Erythroblast (primary cell): Measurements from ENCODE around the gene RNF19B.

Experiments
- GATA1 ChIP-seq: IDR thresholded peaks from 2 replicates; pipeline ENCODE4 v1.6.1; 2011; ENCODE audit warnings: low read depth, mild to moderate bottlenecking, control low read depth, low read length, moderate library complexity
- POLR2A ChIP-seq: IDR thresholded peaks from 2 replicates; pipeline ENCODE4 v1.6.1; 2011; ENCODE audit warnings: mild to moderate bottlenecking, low read length

DNA sequence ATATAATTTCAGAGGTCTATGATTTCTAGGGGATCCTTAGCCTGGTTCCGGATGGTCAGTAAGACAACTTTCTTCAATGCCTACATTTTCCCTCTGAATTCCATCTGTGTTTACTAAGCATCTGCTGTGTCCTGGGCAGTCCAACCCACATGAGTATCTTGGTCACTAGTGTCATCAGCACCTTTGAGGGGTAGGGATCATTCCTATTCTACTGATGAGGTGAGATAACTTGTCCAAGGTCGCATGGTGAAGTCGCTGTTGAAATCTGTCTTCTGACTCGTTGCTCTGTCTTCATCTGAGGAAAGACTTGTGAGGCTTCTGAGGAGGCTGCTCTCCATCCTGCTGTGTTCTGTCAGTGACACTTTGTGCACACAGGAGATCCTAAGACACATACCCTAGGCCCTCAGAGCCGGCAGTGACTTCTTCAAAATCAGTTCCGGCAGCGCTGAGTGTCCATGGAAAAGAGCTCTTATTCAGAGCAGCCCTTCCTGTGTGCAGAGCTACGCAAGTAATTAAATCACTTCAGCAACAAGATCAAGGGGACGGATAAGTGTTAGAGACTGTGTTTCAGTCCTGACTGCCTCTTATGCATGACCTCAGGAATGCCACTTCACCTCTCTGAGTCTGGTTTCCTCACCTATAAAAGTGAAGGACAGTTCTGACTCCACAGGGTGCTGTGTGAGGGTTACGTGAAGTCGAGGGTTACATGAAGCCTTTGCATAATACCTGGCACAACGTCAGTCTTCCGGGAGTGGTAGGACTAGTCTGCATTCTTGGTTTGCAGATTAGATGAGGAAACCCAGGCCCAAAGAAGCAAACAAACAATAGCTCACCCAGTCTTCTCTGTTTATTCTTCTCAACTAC lies 43.7 kb upstream of the RNF19B start:
- TF ChIP-seq POLR2A (no peak), GATA1 (no peak)
